Cardiac fibroblast (primary cell): ENCODE measurements around the gene SLC7A6OS.

Experiments
- DNase-seq, 2 donors: peaks; one replicate each; pipeline versions ENCODE4 v3.0.0 to v3.0.0-alpha.2; 2010; ENCODE audit warnings: low read depth in 2 of 2
- H3K4me3 ChIP-seq, 2 donors: replicated peaks in 1 of 2; 1 replicate in 1 of 2; 2 replicates in 1 of 2; pipeline ENCODE4 v1.5.1; 2011; ENCODE audit warnings: low read depth in 2 of 2, low read length in 2 of 2, mild to moderate bottlenecking in 2 of 2, moderate library complexity in 1 of 2
- CTCF ChIP-seq: IDR thresholded peaks from one replicate; pipeline ENCODE4 v1.5.1; 2011; ENCODE audit warnings: low read depth, mild to moderate bottlenecking, low read length, inconsistent platforms

The SLC7A6OS gene

DNA sequence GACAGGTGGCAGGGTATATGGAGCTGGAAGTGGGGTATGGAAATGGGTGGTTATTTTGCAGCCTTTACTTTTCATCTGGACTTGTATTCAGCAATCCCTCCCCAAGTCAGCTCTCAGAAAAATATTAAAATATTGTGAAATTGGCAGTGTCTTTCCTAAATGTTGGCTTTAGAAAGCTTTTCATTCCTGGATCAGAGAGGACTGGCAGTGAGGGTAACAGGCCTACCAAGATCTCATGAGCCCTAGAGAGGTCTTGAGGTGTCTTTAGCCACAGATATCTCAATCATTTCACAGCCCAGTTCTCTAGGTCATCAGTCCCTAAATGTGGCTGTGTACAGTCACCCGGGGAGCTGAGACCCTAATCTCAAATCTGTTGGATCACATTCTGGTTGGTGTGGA is 22.5 kb downstream of the SLC7A6OS start:
- H3K4me3 ChIP-seq = no peak overlapping the region
- DNase-seq = no peak
- TF ChIP-seq CTCF = no peak

DNA sequence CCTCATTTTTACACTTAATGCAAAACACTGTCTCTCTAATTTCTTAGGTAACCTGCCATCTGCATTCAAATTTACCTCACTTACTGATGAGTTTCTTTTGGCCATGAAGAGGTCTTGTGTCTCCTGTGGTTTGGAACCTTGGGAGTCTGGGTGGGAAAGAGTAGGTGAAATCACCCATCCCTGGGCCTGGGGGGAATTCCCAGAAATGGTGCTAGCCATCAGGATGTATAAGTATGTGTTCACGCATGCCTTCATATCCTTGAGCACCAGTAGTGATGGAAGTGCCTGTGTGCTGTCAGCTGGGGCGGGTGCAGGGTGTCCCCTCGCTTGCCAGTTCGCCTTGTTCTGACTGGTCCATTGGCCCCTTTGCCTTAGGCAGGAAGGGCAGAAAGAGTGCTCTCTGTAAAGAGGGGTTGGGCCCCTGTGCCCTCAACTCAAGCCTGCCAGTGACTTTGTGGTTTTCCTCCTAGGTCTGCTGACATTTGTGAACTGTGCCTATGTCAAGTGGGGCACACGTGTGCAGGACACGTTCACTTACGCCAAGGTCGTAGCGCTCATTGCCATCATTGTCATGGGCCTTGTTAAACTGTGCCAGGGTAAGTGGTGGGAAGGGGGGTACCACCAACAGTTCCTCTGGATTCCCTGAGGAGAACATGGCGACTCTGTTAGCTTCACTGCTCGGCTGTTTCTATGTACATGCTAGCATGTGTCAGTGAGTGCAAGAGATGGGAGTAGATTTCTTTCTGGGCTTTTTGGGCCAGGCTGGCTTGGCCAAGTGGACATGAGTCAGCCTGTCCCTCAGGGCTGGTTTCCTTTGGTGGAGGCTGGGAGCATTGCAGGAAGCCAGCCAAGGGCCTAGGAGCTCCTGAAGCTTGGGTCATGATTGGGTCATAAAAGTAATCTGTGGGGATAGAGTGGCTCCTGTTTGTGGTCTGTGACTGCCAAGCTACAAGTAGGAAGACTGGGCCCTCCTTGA is 23.2 kb downstream of the SLC7A6OS start:
- no peak for TF ChIP-seq CTCF
- H3K4me3 ChIP-seq = no peak overlapping the region
- peak; percentile 89 to 93 for DNase-seq

DNA sequence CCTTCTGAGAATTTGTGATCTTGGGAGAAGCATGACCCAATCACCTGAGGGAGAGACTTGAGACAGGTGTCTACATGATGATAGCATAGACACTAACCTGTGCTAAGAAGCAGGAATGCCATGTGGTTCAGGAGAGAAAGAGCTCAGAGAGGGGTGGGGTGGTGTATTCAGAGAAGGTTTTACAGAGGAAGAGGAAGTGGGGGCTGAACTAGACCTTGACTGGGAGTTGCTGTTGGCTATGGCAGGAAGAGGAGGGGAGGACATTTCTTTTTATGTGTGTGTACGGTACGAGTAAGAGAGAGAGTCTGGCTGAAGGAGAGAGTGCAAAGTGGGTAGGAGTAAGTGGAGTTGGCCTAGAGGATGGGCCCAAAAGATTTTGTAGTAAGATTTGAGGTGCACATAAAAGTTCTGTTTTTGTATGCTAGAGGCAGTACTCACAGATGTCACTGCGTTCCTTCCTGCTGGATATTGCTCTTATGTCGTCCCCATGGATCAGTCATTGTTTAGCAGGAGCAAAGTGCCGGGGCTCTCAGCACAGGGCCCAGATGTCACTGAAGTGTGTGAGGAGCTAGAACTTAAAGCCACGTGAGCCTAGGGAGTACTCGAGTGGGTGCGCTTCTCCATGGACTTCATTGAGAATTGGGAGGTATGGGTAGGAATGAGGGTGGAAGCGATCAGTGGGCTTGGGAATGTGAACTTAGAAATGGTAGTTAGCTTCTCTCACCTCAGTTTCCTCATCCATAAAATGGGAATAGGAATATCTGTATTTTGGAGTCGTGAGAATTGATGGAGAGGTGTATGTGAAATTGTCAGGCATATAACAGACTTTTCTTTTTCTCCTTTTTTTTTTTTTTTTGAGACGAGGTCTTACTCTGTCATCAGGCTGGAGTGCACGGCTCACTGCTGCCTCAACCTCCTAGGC is 24.3 kb downstream of the SLC7A6OS start:
- DNase-seq = no peak

GRCh38 chr16:68285683-68286082 is 25.1 kb downstream of the SLC7A6OS start:
- H3K4me3 ChIP-seq = no peak overlapping the region
- no peak for DNase-seq
- TF ChIP-seq CTCF = no peak

More for the DNA sequence above, 24.3 kb downstream of the SLC7A6OS start:
- TF ChIP-seq CTCF = no peak
- no peak overlapping the region for H3K4me3 ChIP-seq

GRCh38 chr16:68284847-68285246 is 25.9 kb downstream of the SLC7A6OS start:
- TF ChIP-seq CTCF = no peak
- no peak overlapping the region for H3K4me3 ChIP-seq
- no peak for DNase-seq

- no peak overlapping the region for H3K4me3 ChIP-seq
- no peak for TF ChIP-seq CTCF
- DNase-seq = no peak
Observed at GRCh38 chr16:68283801-68284598, 26.7 kb downstream of the SLC7A6OS start.
